ENCODE data around the gene NOL6. TPM values are rescaled to one million over a fixed set of nuclear protein-coding genes. Genes with fewer than 3 reads are reported as not detected.

NOL6 gene
- total and polyA plus RNA-seq, 2 of the 13 experiments (the other 11 are each of a cell fraction or from before 2014, with no cell fraction given), result 17.0 to 30.2 TPM

DNA sequence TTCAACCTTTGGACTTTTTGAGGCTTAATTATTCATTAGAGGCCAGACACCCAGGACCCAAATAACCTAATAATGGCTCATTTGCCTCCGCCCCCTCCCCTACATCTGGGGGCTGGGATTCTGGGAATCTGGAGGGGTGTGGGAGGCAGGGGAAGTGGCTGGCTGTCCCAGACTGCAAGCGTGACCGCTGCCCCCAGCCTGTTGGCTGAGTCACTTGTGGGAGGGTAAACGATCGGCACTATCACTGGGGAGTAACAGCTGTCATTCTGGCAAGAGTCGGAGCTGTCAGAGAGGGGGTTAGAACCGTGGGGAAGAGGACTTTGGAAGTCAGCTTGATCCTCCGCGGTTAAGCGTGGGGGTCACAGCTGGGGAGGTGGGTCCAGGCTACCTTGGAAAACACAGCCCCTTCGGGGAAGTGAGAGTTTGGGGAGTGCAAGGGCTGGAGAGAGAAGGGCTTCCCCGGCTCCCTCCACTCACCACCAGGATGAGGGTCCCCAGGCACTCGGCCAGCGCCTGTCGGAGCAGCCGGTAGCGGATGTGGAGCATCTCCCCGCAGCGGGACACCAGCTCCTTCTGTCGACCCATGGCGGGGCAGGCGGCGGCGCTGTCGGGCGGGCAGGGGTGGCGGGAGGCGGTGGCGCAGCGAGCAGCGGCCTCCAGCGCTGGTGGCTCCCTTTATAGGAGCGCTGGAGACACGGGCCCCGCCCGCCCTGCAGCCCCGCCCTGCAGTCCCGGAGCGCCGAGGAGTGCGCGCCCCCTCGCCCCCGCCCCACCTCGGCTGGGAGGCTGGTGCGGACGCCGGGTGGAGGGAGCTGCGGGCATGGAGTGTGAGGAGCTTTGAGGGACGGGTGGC, 26.6 kb downstream of the NOL6 start, which contains the start of gene AQP3 (continued):
- TF ChIP-seq, protein P1, sequence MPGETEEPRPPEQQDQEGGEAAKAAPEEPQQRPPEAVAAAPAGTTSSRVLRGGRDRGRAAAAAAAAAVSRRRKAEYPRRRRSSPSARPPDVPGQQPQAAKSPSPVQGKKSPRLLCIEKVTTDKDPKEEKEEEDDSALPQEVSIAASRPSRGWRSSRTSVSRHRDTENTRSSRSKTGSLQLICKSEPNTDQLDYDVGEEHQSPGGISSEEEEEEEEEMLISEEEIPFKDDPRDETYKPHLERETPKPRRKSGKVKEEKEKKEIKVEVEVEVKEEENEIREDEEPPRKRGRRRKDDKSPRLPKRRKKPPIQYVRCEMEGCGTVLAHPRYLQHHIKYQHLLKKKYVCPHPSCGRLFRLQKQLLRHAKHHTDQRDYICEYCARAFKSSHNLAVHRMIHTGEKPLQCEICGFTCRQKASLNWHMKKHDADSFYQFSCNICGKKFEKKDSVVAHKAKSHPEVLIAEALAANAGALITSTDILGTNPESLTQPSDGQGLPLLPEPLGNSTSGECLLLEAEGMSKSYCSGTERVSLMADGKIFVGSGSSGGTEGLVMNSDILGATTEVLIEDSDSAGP (CRISPR knock-in tag; IDR thresholded peaks at IDR 0.05; ENCODE audit: borderline replicate concordance), result peak; percentile 41; the same call in 1 of the 2 replicates
- TF ChIP-seq NFE2 (CRISPR knock-in tag; IDR thresholded peaks at IDR 0.05) (no peak), RBM39 (IDR thresholded peaks at IDR 0.05; ENCODE audit: low read depth, low read length, poor library complexity, severe bottlenecking) (peak; percentile 12), MATR3 (CRISPR knock-in tag; IDR thresholded peaks at IDR 0.05) (no peak), ZSCAN31 (CRISPR knock-in tag; IDR thresholded peaks at IDR 0.05; ENCODE audit: low read depth) (0 out of 2 replicates have a peak, but pooled peaks have one; percentile 46), ZNF230 (CRISPR knock-in tag; IDR thresholded peaks at IDR 0.05) (0 out of 2 replicates have a peak, but pooled peaks have one; percentile 40), SP5 (CRISPR knock-in tag; IDR thresholded peaks at IDR 0.05; ENCODE audit: borderline replicate concordance, low read depth) (0 out of 2 replicates have a peak, but pooled peaks have one; percentile 23), ZNF788 (CRISPR knock-in tag; IDR thresholded peaks at IDR 0.05; ENCODE audit: borderline replicate concordance) (0 out of 2 replicates have a peak, but pooled peaks have one; percentile 33), ZFP82 (CRISPR knock-in tag; IDR thresholded peaks at IDR 0.05; ENCODE audit: borderline replicate concordance) (0 out of 2 replicates have a peak, but pooled peaks have one; percentile 39), ZNF749 (CRISPR knock-in tag; IDR thresholded peaks at IDR 0.05; ENCODE audit: borderline replicate concordance) (peak; percentile 33; the same call in 1 of the 2 replicates), KAT8 (CRISPR knock-in tag; IDR thresholded peaks at IDR 0.05) (0 out of 2 replicates have a peak, but pooled peaks have one; percentile 55)
- TF ChIP-seq, protein P2, sequence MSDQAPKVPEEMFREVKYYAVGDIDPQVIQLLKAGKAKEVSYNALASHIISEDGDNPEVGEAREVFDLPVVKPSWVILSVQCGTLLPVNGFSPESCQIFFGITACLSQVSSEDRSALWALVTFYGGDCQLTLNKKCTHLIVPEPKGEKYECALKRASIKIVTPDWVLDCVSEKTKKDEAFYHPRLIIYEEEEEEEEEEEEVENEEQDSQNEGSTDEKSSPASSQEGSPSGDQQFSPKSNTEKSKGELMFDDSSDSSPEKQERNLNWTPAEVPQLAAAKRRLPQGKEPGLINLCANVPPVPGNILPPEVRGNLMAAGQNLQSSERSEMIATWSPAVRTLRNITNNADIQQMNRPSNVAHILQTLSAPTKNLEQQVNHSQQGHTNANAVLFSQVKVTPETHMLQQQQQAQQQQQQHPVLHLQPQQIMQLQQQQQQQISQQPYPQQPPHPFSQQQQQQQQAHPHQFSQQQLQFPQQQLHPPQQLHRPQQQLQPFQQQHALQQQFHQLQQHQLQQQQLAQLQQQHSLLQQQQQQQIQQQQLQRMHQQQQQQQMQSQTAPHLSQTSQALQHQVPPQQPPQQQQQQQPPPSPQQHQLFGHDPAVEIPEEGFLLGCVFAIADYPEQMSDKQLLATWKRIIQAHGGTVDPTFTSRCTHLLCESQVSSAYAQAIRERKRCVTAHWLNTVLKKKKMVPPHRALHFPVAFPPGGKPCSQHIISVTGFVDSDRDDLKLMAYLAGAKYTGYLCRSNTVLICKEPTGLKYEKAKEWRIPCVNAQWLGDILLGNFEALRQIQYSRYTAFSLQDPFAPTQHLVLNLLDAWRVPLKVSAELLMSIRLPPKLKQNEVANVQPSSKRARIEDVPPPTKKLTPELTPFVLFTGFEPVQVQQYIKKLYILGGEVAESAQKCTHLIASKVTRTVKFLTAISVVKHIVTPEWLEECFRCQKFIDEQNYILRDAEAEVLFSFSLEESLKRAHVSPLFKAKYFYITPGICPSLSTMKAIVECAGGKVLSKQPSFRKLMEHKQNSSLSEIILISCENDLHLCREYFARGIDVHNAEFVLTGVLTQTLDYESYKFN (CRISPR knock-in tag; conservative IDR thresholded peaks at IDR 0.05), result peak; percentile 36; the same call in 1 of the 2 replicates
- TF ChIP-seq, protein P3, sequence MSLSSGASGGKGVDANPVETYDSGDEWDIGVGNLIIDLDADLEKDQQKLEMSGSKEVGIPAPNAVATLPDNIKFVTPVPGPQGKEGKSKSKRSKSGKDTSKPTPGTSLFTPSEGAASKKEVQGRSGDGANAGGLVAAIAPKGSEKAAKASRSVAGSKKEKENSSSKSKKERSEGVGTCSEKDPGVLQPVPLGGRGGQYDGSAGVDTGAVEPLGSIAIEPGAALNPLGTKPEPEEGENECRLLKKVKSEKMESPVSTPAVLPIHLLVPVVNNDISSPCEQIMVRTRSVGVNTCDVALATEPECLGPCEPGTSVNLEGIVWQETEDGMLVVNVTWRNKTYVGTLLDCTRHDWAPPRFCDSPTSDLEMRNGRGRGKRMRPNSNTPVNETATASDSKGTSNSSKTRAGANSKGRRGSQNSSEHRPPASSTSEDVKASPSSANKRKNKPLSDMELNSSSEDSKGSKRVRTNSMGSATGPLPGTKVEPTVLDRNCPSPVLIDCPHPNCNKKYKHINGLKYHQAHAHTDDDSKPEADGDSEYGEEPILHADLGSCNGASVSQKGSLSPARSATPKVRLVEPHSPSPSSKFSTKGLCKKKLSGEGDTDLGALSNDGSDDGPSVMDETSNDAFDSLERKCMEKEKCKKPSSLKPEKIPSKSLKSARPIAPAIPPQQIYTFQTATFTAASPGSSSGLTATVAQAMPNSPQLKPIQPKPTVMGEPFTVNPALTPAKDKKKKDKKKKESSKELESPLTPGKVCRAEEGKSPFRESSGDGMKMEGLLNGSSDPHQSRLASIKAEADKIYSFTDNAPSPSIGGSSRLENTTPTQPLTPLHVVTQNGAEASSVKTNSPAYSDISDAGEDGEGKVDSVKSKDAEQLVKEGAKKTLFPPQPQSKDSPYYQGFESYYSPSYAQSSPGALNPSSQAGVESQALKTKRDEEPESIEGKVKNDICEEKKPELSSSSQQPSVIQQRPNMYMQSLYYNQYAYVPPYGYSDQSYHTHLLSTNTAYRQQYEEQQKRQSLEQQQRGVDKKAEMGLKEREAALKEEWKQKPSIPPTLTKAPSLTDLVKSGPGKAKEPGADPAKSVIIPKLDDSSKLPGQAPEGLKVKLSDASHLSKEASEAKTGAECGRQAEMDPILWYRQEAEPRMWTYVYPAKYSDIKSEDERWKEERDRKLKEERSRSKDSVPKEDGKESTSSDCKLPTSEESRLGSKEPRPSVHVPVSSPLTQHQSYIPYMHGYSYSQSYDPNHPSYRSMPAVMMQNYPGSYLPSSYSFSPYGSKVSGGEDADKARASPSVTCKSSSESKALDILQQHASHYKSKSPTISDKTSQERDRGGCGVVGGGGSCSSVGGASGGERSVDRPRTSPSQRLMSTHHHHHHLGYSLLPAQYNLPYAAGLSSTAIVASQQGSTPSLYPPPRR (CRISPR knock-in tag; IDR thresholded peaks at IDR 0.05; ENCODE audit: borderline replicate concordance), result peak; percentile 24; the same call in 1 of the 2 replicates
- TF ChIP-seq, protein P4, sequence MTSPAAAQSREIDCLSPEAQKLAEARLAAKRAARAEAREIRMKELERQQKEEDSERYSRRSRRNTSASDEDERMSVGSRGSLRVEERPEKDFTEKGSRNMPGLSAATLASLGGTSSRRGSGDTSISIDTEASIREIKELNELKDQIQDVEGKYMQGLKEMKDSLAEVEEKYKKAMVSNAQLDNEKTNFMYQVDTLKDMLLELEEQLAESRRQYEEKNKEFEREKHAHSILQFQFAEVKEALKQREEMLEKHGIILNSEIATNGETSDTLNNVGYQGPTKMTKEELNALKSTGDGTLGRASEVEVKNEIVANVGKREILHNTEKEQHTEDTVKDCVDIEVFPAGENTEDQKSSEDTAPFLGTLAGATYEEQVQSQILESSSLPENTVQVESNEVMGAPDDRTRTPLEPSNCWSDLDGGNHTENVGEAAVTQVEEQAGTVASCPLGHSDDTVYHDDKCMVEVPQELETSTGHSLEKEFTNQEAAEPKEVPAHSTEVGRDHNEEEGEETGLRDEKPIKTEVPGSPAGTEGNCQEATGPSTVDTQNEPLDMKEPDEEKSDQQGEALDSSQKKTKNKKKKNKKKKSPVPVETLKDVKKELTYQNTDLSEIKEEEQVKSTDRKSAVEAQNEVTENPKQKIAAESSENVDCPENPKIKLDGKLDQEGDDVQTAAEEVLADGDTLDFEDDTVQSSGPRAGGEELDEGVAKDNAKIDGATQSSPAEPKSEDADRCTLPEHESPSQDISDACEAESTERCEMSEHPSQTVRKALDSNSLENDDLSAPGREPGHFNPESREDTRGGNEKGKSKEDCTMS (CRISPR knock-in tag; conservative IDR thresholded peaks at IDR 0.05), result no peak

Measured in HepG2 (cell line).